H1 (cell line): ENCODE results near the gene NR1H2. TPM values are rescaled to one million over a fixed set of nuclear protein-coding genes. Genes with fewer than 3 reads are reported as not detected.

ENCODE experiments used
- CTCF ChIA-PET: fragments of 300-600 bp; sonication (Branson Sonifier 250); formaldehyde crosslinking; loops from one replicate; lab custom pipeline; 2021; ENCODE audit not compliant: partially characterized antibody; lab: Charles Lee
- POLR2A ChIA-PET: fragments of 300-600 bp; sonication (Branson Sonifier 250); formaldehyde crosslinking; loops from one replicate; lab custom pipeline; 2021; ENCODE audit warnings: inconsistent platforms; ENCODE audit not compliant: partially characterized antibody; lab: Charles Lee
- DNase-seq, 2 experiments: peaks; one replicate each; pipeline versions ENCODE4 v3.0.0 to v3.0.0-alpha.2; 2010 to 2022; ENCODE audit warnings: low spot score in 2 of 2, low read depth in 1 of 2, mixed read lengths in 1 of 2
- FAIRE-seq: peaks from 2 replicates; lab custom pipeline; 2011; peaks lifted over from hg19 to GRCh38; lab: Jason Lieb, UNC
- H2AFZ ChIP-seq: 2 replicates; pipeline ENCODE4 v1.8.1; 2012; ENCODE audit warnings: low read length, inconsistent platforms
- H2AK5ac ChIP-seq: 2 replicates; pipeline ENCODE4 v1.6.1; 2013; ENCODE audit warnings: low read depth, low read length
- H2BK120ac ChIP-seq: replicated peaks from 2 replicates; pipeline ENCODE3; 2013; ENCODE audit warnings: low read depth, low read length, inconsistent platforms
- H2BK12ac ChIP-seq: 2 replicates; pipeline ENCODE4 v1.6.1; 2013; ENCODE audit warnings: low read depth, low read length
- H2BK15ac ChIP-seq: 2 replicates; pipeline ENCODE4 v1.6.1; 2013; ENCODE audit warnings: low read length
- H2BK20ac ChIP-seq: 2 replicates; pipeline ENCODE4 v1.6.1; 2013; ENCODE audit warnings: low read length
- H2BK5ac ChIP-seq: 2 replicates; pipeline ENCODE4 v1.6.1; 2013; ENCODE audit warnings: low read depth, low read length
- H3K14ac ChIP-seq: 2 replicates; pipeline ENCODE4 v1.6.1; 2013; ENCODE audit warnings: inconsistent platforms; ENCODE audit not compliant: insufficient read length
- H3K18ac ChIP-seq: 2 replicates; pipeline ENCODE4 v1.6.1; 2013; ENCODE audit warnings: low read length; ENCODE audit errors: extremely low read depth
- H3K23ac ChIP-seq: 2 replicates; pipeline ENCODE4 v1.6.1; 2013; ENCODE audit warnings: inconsistent platforms; ENCODE audit not compliant: insufficient read length
- H3K23me2 ChIP-seq: 2 replicates; pipeline ENCODE4 v1.6.1; 2013; ENCODE audit warnings: low read depth, low read length
- H3K27ac ChIP-seq: 2 replicates; pipeline ENCODE4 v1.6.1; 2011; ENCODE audit warnings: low read depth, low read length, inconsistent platforms
- H3K27me3 ChIP-seq, 4 experiments: replicated peaks in 1 of 4; 1 replicate in 1 of 4; 2 replicates in 3 of 4; pipeline versions ENCODE4 v1.6.1 to v1.8.1; 2011 to 2013; ENCODE audit warnings: low read length in 3 of 4, mild to moderate bottlenecking in 3 of 4, inconsistent platforms in 2 of 4, mixed read lengths in 2 of 4, moderate library complexity in 1 of 4; ENCODE audit not compliant: control insufficient read depth in 3 of 4, insufficient read depth in 3 of 4; ENCODE audit errors: extremely low read depth in 1 of 4
- H3K36me3 ChIP-seq, 4 experiments: 2 replicates each; pipeline versions ENCODE4 v1.6.1 to v1.8.1; 2011 to 2013; ENCODE audit warnings: mild to moderate bottlenecking in 4 of 4, low read length in 3 of 4, moderate library complexity in 2 of 4, control low read depth in 1 of 4, inconsistent platforms in 1 of 4; ENCODE audit not compliant: insufficient read depth in 4 of 4, control insufficient read depth in 2 of 4
- H3K4ac ChIP-seq: replicated peaks from 2 replicates; pipeline ENCODE3; 2013; ENCODE audit warnings: low read length, low read depth, mixed read lengths, inconsistent platforms; ENCODE audit not compliant: insufficient read length
- H3K4me1 ChIP-seq, 4 experiments: replicated peaks in 1 of 4; 1 replicate in 1 of 4; 2 replicates in 3 of 4; pipeline versions ENCODE4 v1.6.1 to v1.8.1; 2011 to 2013; ENCODE audit warnings: low read length in 3 of 4, inconsistent platforms in 2 of 4, mixed read lengths in 1 of 4; ENCODE audit not compliant: insufficient read depth in 4 of 4, control insufficient read depth in 3 of 4
- H3K4me2 ChIP-seq, 2 experiments: 2 replicates each; pipeline versions ENCODE4 v1.6.1 to v1.8.1; 2011 to 2013; ENCODE audit warnings: low read depth in 2 of 2, low read length in 2 of 2, control low read depth in 1 of 2, inconsistent platforms in 1 of 2, mild to moderate bottlenecking in 1 of 2; ENCODE audit not compliant: insufficient read depth in 1 of 2
- H3K4me3 ChIP-seq, 4 experiments: fragments of 200-600, 300-600 bp in 1 of 4; sonication (generic), shearing (Covaris generic), sonication (Bioruptor Twin) in 1 of 4; 2 replicates each; pipeline versions ENCODE4 v1.5.1 to v1.8.1; 2011 to 2016; ENCODE audit warnings: low read length in 4 of 4, low read depth in 3 of 4, control low read depth in 2 of 4, inconsistent platforms in 2 of 4, mild to moderate bottlenecking in 2 of 4, mixed read lengths in 1 of 4, moderate library complexity in 1 of 4; ENCODE audit not compliant: insufficient read depth in 2 of 4; ENCODE audit errors: extremely low read depth in 1 of 4
- H3K56ac ChIP-seq: replicated peaks from 2 replicates; pipeline ENCODE3; 2013; ENCODE audit warnings: low read depth, mild to moderate bottlenecking, mixed read lengths, low read length, inconsistent platforms; ENCODE audit not compliant: insufficient read length
- H3K79me1 ChIP-seq: 2 replicates; pipeline ENCODE4 v1.6.1; 2013; ENCODE audit warnings: low read depth, low read length, control low read depth
- H3K79me2 ChIP-seq, 2 experiments: 2 replicates each; pipeline versions ENCODE4 v1.6.1 to v1.8.1; 2012 to 2013; ENCODE audit warnings: low read length in 2 of 2, mild to moderate bottlenecking in 2 of 2, inconsistent platforms in 1 of 2; ENCODE audit not compliant: insufficient read depth in 2 of 2, control insufficient read depth in 1 of 2
- H3K9ac ChIP-seq, 4 experiments: replicated peaks in 1 of 4; 1 replicate in 1 of 4; 2 replicates in 3 of 4; pipeline versions ENCODE4 v1.6.1 to v1.8.1; 2011 to 2013; ENCODE audit warnings: low read depth in 3 of 4, low read length in 3 of 4, control low read depth in 2 of 4, mild to moderate bottlenecking in 2 of 4, moderate library complexity in 2 of 4, inconsistent platforms in 1 of 4; ENCODE audit errors: extremely low read depth in 1 of 4
- H3K9me3 ChIP-seq, 2 experiments: 2 replicates each; pipeline versions ENCODE4 v1.6.1 to v1.8.1; 2012 to 2013; ENCODE audit warnings: mild to moderate bottlenecking in 2 of 2, moderate library complexity in 2 of 2, control low read depth in 1 of 2, inconsistent platforms in 1 of 2, low read depth in 1 of 2, low read length in 1 of 2, mixed read lengths in 1 of 2; ENCODE audit not compliant: insufficient read depth in 2 of 2
- H4K20me1 ChIP-seq, 2 experiments: replicated peaks in 1 of 2; 2 replicates each; pipeline versions ENCODE3 to v1.8.1; 2011 to 2013; ENCODE audit warnings: inconsistent platforms in 2 of 2, low read length in 2 of 2, mild to moderate bottlenecking in 1 of 2; ENCODE audit not compliant: insufficient read depth in 2 of 2, control insufficient read depth in 1 of 2
- H4K5ac ChIP-seq: 2 replicates; pipeline ENCODE4 v1.6.1; 2013; ENCODE audit warnings: low read length, low read depth, mixed read lengths, inconsistent platforms; ENCODE audit not compliant: insufficient read length
- H4K8ac ChIP-seq: 2 replicates; pipeline ENCODE4 v1.8.0; 2013; ENCODE audit warnings: mild to moderate bottlenecking, moderate library complexity, low read length, inconsistent platforms; ENCODE audit not compliant: insufficient read depth; ENCODE audit errors: extremely low read depth
- H4K91ac ChIP-seq: replicated peaks from 2 replicates; pipeline ENCODE3; 2013; ENCODE audit warnings: low read length, mixed read lengths, inconsistent platforms; ENCODE audit not compliant: insufficient read length
- CEBPB ChIP-seq: IDR thresholded peaks from 2 replicates; pipeline ENCODE4 v1.6.1; 2012; ENCODE audit warnings: low read depth, low read length
- EP300 ChIP-seq, 2 experiments: IDR thresholded peaks; 1 replicate in 1 of 2; 2 replicates in 1 of 2; pipeline ENCODE4 v1.6.1; 2011 to 2012; ENCODE audit warnings: low read depth in 2 of 2, low read length in 2 of 2, mild to moderate bottlenecking in 2 of 2, borderline replicate concordance in 1 of 2, inconsistent platforms in 1 of 2, moderate library complexity in 1 of 2
- RFX5 ChIP-seq: IDR thresholded peaks from 2 replicates; pipeline ENCODE4 v1.6.1; 2011; ENCODE audit warnings: low read depth, low read length, improper control_type of control experiment, borderline replicate concordance
- SIX5 ChIP-seq: IDR thresholded peaks from 2 replicates; pipeline ENCODE4 v1.6.1; 2011; ENCODE audit warnings: mild to moderate bottlenecking, low read depth, low read length
- TEAD4 ChIP-seq: IDR thresholded peaks from 2 replicates; pipeline ENCODE4 v1.6.1; 2012; ENCODE audit warnings: low read depth, low read length, inconsistent platforms, mixed read lengths
- WGBS, 2 experiments: shearing (Covaris generic) in 1 of 2; methylation state at CpG; one replicate each; pipeline versions ENCODE4 v1.1.6 to v1.1.7; 2013 to 2015; ENCODE audit warnings: low lambda C conversion rate in 2 of 2, mixed read lengths in 2 of 2, inconsistent platforms in 1 of 2, low coverage in 1 of 2, missing lambda C conversion rate in 1 of 2; ENCODE audit not compliant: insufficient replicate concordance in 2 of 2, insufficient coverage in 1 of 2, insufficient read length in 1 of 2; ENCODE audit errors: extremely low coverage in 1 of 2, missing lambda C conversion rate in 1 of 2; 5-methylcytosine and 5-hydroxymethylcytosine counted together
- polyA plus RNA-seq, 7 experiments: library from polyadenylated mRNA; depleted of rRNA in 3 of 7; stranded (reverse) in 5 of 7; unstranded in 2 of 7; fragments of >200 nt in 5 of 7; fragments of 200-250 nt in 2 of 7; gene quantifications; 1 replicate in 5 of 7; 2 replicates in 1 of 7; 4 replicates in 1 of 7; pipeline versions ENCODE4 v1.2.1 to v1.2.3, GENCODE V29; 2011 to 2013; ENCODE audit warnings: missing spikeins in 2 of 7, mixed read lengths in 2 of 7
- total RNA-seq: library from RNA; stranded (reverse); fragmentation: NEBNext Ultra II Directional; extraction: Animal tissue kit (Norgen Biotek cat#: 25700); gene quantifications from 2 replicates; pipeline ENCODE4 v1.2.1, GENCODE V29; 2021

The NR1H2 gene
- total and polyA plus RNA-seq, 2 of the 8 experiments (the other 6 are each of a cell fraction or from before 2014, with no cell fraction given): 40.3 to 47.5 TPM

DNA sequence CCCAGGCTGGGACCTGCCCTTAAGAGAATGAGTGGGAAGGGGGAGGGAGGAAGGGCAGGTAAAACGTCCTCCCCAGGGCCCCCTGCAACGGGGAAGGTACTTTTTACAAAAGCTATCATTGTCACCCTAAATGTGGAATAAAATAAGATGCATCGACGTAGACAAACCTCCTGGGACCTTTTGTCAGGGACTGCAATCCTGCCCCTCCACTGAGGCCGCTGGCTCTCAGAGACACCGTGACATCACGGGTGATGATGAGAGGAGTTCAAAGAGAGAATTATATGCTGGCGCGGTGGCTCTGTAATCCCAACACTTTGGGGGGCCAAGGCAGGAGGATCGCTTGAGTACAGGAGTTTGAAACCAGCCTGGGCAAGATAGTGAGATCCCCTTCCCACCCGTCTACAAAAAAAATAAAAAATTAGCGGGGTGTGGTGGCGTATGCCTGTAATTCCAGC lies 54.7 kb downstream of the NR1H2 start:
- H3K18ac ChIP-seq: peak overlapping the region; percentile 24
- no peaks in the 10 kb centered on the region for H3K9me3 ChIP-seq
- no peak for TF ChIP-seq SIX5
- no peak for TF ChIP-seq CEBPB
- TF ChIP-seq TEAD4: no peak
- no peak for TF ChIP-seq EP300 (IDR thresholded peaks at IDR 0.05; ENCODE audit: borderline replicate concordance in 1 of 2, low read depth in 2 of 2, low read length in 2 of 2)
- no peak for TF ChIP-seq RFX5
- H4K20me1 ChIP-seq: no peaks in the 10 kb centered on the region
- no peak overlapping the region for H2BK120ac ChIP-seq
- peak overlapping the region; percentile 43 to 74 (median 59); a peak in 6 of 8 replicates for H3K4me3 ChIP-seq
- peaks cover 2 to 18% (median 13%) of the 10 kb centered on the region in 4 experiments for H3K4me1 ChIP-seq
- no peak overlapping the region for H4K5ac ChIP-seq
- no peak overlapping the region for H3K14ac ChIP-seq
- ChIA-PET POLR2A (interaction anchor here (0.6 to 2.4 kb wide), 7 partner anchors 9 to 588 kb away, joined by 3 to 16 read pairs (median 4); partner anchors contain the start of genes POLD1 and SPIB), CTCF (interaction anchor here (0.6 to 1.9 kb wide), 5 partner anchors 10 to 56 kb away, joined by 3 to 6 read pairs (median 3); no protein-coding TSS in a partner anchor)
- peak overlapping the region; percentile 70 to 83 for H3K4me2 ChIP-seq
- H2BK15ac ChIP-seq: 0 out of 2 replicates have a peak overlapping the region, but pooled peaks have one; percentile 61
- H2BK12ac ChIP-seq: peak overlapping the region; percentile 92
- H3K9ac ChIP-seq: peak overlapping the region in 1 of 4 experiments; percentile 53; a peak in 1 of 7 replicates
- peaks cover 3% of the 10 kb centered on the region; the same call in 1 of the 2 replicates for H3K23me2 ChIP-seq
- H3K23ac ChIP-seq: no peak overlapping the region
- no peak overlapping the region; the same call in 1 of the 2 replicates for H2AFZ ChIP-seq
- no peak overlapping the region for H3K27ac ChIP-seq
- FAIRE-seq: no peak
- H4K8ac ChIP-seq: 0 out of 2 replicates have a peak overlapping the region, but pooled peaks have one; percentile 6
- no peaks in the 10 kb centered on the region for H3K36me3 ChIP-seq
- H2AK5ac ChIP-seq: peak overlapping the region; percentile 72; the same call in 1 of the 2 replicates
- no peak overlapping the region for H4K91ac ChIP-seq
- H3K4ac ChIP-seq: no peak overlapping the region
- H2BK5ac ChIP-seq: peak overlapping the region; percentile 67; the same call in 1 of the 2 replicates
- peak overlapping the region; percentile 72; the same call in 1 of the 2 replicates for H2BK20ac ChIP-seq
- no peak overlapping the region for H3K56ac ChIP-seq
- no peaks in the 10 kb centered on the region for H3K79me2 ChIP-seq
- H3K79me1 ChIP-seq: no peaks in the 10 kb centered on the region
- DNase-seq: no peak
- 63% methylated on average over 13 of the region's 13 CpGs; no CpG with 5 or more reads in 1 of the 2 experiments for WGBS, 2 experiments
- peaks cover 0 to 19% (median 8%) of the 10 kb centered on the region in 4 experiments; a peak in 4 of 7 replicates for H3K27me3 ChIP-seq
